Aorta (tissue), 5 donors: Measurements from ENCODE around the gene HRH3. TPM values are rescaled to one million over a fixed set of nuclear protein-coding genes. Genes with fewer than 3 reads are reported as not detected.
A peak's percentile ranks its signal among the peaks of the same experiment; 100 is the strongest.

Experiments
- ATAC-seq: fragments of 200-7000 bp; cut with Tn5 transposase; one replicate; pipeline ENCODE4 v1.9.1; 2022; ENCODE audit warnings: moderate library complexity; ENCODE audit not compliant: low FRiP score
- DNase-seq, 2 donors: peaks; one replicate each; pipeline ENCODE4 v3.0.0-alpha.2; 2020
- H3K27ac ChIP-seq, 2 donors: one replicate each; pipeline ENCODE4 v1.5.1; 2013; ENCODE audit warnings: low read length in 2 of 2, mild to moderate bottlenecking in 2 of 2, moderate library complexity in 2 of 2, control low read depth in 1 of 2, inconsistent platforms in 1 of 2, low read depth in 1 of 2
- H3K27me3 ChIP-seq, 2 donors: one replicate each; pipeline ENCODE4 v1.6.1; 2013; ENCODE audit warnings: control low read depth in 1 of 2, low read length in 1 of 2, mild to moderate bottlenecking in 1 of 2, moderate library complexity in 1 of 2; ENCODE audit not compliant: insufficient read depth in 2 of 2, control insufficient read depth in 1 of 2
- H3K36me3 ChIP-seq, 2 donors: one replicate each; pipeline ENCODE4 v1.6.1; 2013; ENCODE audit warnings: control low read depth in 1 of 2, low read length in 1 of 2, mild to moderate bottlenecking in 1 of 2; ENCODE audit not compliant: insufficient read depth in 2 of 2, control insufficient read depth in 1 of 2
- H3K4me1 ChIP-seq, 2 donors: one replicate each; pipeline ENCODE4 v1.6.1; 2013; ENCODE audit warnings: low read length in 2 of 2, control low read depth in 1 of 2, mild to moderate bottlenecking in 1 of 2, moderate library complexity in 1 of 2; ENCODE audit not compliant: insufficient read depth in 2 of 2, control insufficient read depth in 1 of 2
- H3K4me3 ChIP-seq, 2 donors: one replicate each; pipeline ENCODE4 v1.5.1; 2013; ENCODE audit warnings: low read length in 2 of 2, control low read depth in 1 of 2, mild to moderate bottlenecking in 1 of 2
- H3K9me3 ChIP-seq: one replicate; pipeline ENCODE4 v1.6.1; 2013; ENCODE audit warnings: mild to moderate bottlenecking, low read length; ENCODE audit not compliant: control insufficient read depth
- WGBS, 2 donors: extraction: QIAGEN DNeasy Blood & Tissue Kit; methylation state at CpG; one replicate each; pipeline ENCODE4 v1.1.7; 2013; 5-methylcytosine and 5-hydroxymethylcytosine counted together
- intact Hi-C, 2 donors: fragments of 100-400 bp; cut with DNase I; formaldehyde crosslinking; loops; one replicate each; pipeline versions ENCODE4 v1.14.2 to v1.15.0; 2022
- polyA plus RNA-seq, 2 donors: library from polyadenylated mRNA; stranded (reverse); fragments of 200-250 nt; gene quantifications; one replicate each; pipeline ENCODE4 v1.2.3, GENCODE V29; 2013
- total RNA-seq, 2 donors: library from RNA; stranded (reverse); fragmentation: NEBNext Ultra II Directional; extraction: Animal tissue kit (Norgen Biotek cat#: 25700); gene quantifications; one replicate each; pipeline ENCODE4 v1.2.1, GENCODE V29; 2021
- donor health status: healthy with polysubstance abuse.
- donor health status: Bipolar disorder and iron deficiency.
- donor health status: DM: no; HTN: no; CAD: no.
- donor health status: DM: no; HTN: no; CAD: no.
- donor health status: DM: yes; HTN: yes; CAD: no.

The HRH3 gene
- total and polyA plus RNA-seq, 4 donors, result not detected

- DNase-seq, result peak in 1 of 2 donors; percentile 55
- 94 to 96% methylated on average over 10 of the region's 10 CpGs for WGBS, 2 donors
- Histone ChIP-seq H3K4me3 (no peak overlapping the region), H3K36me3 (no peaks in the 10 kb centered on the region), H3K9me3 (no peaks in the 10 kb centered on the region), H3K27ac (no peak overlapping the region), H3K4me1 (no peaks in the 10 kb centered on the region), H3K27me3 (no peaks in the 10 kb centered on the region)
- no peak for ATAC-seq
- intact Hi-C loops, result no loop called here
Observed at GRCh38 chr20:62175711-62176110, 44.4 kb downstream of the HRH3 start.

GRCh38 chr20:62174870-62175624, 45.0 kb downstream of the HRH3 start:
- Histone ChIP-seq H3K36me3 (no peaks in the 10 kb centered on the region), H3K27ac (no peak overlapping the region), H3K4me3 (no peak overlapping the region), H3K9me3 (no peaks in the 10 kb centered on the region), H3K27me3 (no peaks in the 10 kb centered on the region), H3K4me1 (no peaks in the 10 kb centered on the region)
- WGBS, 2 donors, result 96% methylated on average over 26 of the region's 26 CpGs
- DNase-seq, result no peak
- ATAC-seq, result no peak
- intact Hi-C loops, result no loop called here

- WGBS, 2 donors, result 95% methylated on average over 28 of the region's 28 CpGs
- no peak for DNase-seq
- Histone ChIP-seq H3K36me3 (no peaks in the 10 kb centered on the region), H3K27ac (no peak overlapping the region), H3K27me3 (no peaks in the 10 kb centered on the region), H3K4me3 (no peak overlapping the region), H3K9me3 (no peaks in the 10 kb centered on the region), H3K4me1 (no peaks in the 10 kb centered on the region)
- intact Hi-C loops, result no loop called here
- ATAC-seq, result no peak
Observed at GRCh38 chr20:62174021-62174804, 45.9 kb downstream of the HRH3 start.

DNA sequence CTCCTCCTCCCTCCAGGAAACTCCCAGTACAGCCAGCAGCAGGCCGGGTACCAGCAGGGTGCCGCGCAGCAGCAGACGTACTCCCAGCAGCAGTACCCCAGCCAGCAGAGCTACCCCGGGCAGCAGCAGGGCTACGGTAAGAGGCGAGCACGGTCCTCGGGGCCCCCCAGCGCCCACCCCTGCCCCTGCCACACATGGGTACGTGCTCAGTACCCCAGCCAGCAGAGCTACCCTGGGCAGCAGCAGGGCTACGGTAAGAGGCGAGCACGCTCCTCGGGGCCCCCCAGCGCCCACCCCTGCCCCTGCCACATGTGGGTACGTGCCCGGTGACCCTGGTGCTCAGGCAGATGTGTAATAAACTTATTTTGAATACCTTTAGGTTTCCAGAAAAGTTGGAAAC, 47.4 kb downstream of the HRH3 start:
- ATAC-seq, result no peak
- no peaks in the 10 kb centered on the region for H3K27me3 ChIP-seq
- no peak overlapping the region for H3K4me3 ChIP-seq
- H3K36me3 ChIP-seq, result peaks cover 0 to 4% of the 10 kb centered on the region in 2 donors
- intact Hi-C loops, result no loop called here
- no peaks in the 10 kb centered on the region for H3K9me3 ChIP-seq
- no peaks in the 10 kb centered on the region for H3K4me1 ChIP-seq
- WGBS, 2 donors, result 95 to 96% methylated on average over 18 of the region's 18 CpGs
- no peak overlapping the region for H3K27ac ChIP-seq
- no peak for DNase-seq

- DNase-seq (no peak), ATAC-seq (no peak)
- intact Hi-C loops, result no loop called here
- H3K36me3 ChIP-seq, result peaks cover 0 to 4% of the 10 kb centered on the region in 2 donors
- WGBS, 2 donors, result 89 to 92% methylated on average over 8 of the region's 8 CpGs
- no peaks in the 10 kb centered on the region for H3K4me1 ChIP-seq
- H3K9me3 ChIP-seq, result no peaks in the 10 kb centered on the region
- H3K27ac ChIP-seq, result no peak overlapping the region
- no peak overlapping the region for H3K4me3 ChIP-seq
- no peaks in the 10 kb centered on the region for H3K27me3 ChIP-seq
Observed at GRCh38 chr20:62171245-62171644, 48.8 kb downstream of the HRH3 start.

GRCh38 chr20:62170536-62170935, 49.5 kb downstream of the HRH3 start:
- Histone ChIP-seq H3K9me3 (no peaks in the 10 kb centered on the region), H3K4me1 (no peaks in the 10 kb centered on the region), H3K36me3 (peaks cover 0 to 4% of the 10 kb centered on the region in 2 donors), H3K27ac (no peak overlapping the region), H3K27me3 (no peaks in the 10 kb centered on the region), H3K4me3 (no peak overlapping the region)
- WGBS, 2 donors, result 89 to 90% methylated on average over 9 of the region's 9 CpGs
- intact Hi-C loops, result no loop called here
- no peak for DNase-seq
- no peak for ATAC-seq

DNA sequence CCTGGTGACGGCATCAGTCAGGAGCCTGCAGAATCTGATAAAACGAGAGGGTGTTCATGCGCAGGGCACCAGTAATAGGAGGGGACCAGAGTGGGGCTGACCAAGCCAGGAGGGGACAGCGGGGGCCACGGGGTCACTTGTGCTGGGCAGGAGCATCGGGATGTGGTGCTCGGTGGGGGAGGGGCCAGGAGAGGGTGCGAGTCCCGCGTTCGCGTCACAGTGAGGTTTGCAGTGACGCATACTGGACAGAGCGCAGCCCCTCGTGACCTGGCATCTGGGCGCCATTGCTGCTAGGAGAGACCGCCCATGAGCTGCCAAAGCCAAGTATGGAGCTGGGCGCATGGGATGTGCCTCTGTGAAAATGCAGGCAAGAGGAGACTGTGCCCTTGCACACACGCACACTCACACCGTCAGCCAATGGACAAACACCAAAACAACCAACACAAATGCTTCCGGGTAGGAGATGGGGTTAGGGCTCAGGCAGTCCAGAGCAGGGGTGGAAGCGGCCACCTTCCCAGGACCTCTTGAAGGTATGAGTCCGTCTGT, 51.1 kb downstream of the HRH3 start:
- intact Hi-C loops, result no loop called here
- no peaks in the 10 kb centered on the region for H3K9me3 ChIP-seq
- ATAC-seq, result no peak
- no peaks in the 10 kb centered on the region for H3K27me3 ChIP-seq
- H3K4me1 ChIP-seq, result no peaks in the 10 kb centered on the region
- H3K27ac ChIP-seq, result no peak overlapping the region
- H3K36me3 ChIP-seq, result peaks cover 4 to 16% of the 10 kb centered on the region in 2 donors
- no peak overlapping the region for H3K4me3 ChIP-seq
- WGBS, 2 donors, result 95 to 96% methylated on average over 23 of the region's 23 CpGs
- no peak for DNase-seq

GRCh38 chr20:62168061-62168460, 52.0 kb downstream of the HRH3 start:
- WGBS, 2 donors, result 90 to 94% methylated on average over 4 of the region's 4 CpGs
- no peak for DNase-seq
- H3K4me3 ChIP-seq, result no peak overlapping the region
- H3K4me1 ChIP-seq, result no peaks in the 10 kb centered on the region
- no peaks in the 10 kb centered on the region for H3K9me3 ChIP-seq
- H3K27ac ChIP-seq, result no peak overlapping the region
- no peaks in the 10 kb centered on the region for H3K27me3 ChIP-seq
- peaks cover 4 to 16% of the 10 kb centered on the region in 2 donors for H3K36me3 ChIP-seq
- no peak for ATAC-seq
- intact Hi-C loops, result no loop called here
